ENCODE measurements around the gene MAP3K5. TPM values are rescaled to one million over a fixed set of nuclear protein-coding genes. Genes with fewer than 3 reads are reported as not detected.

MAP3K5 gene
- total and polyA plus RNA-seq, 9 of the 15 experiments (the other 6 are each of a cell fraction or from before 2014, with no cell fraction given) = 2.2 to 13.0 (median 9.9) TPM

GRCh38 chr6:136823128-136823660 is 30.9 kb upstream of the MAP3K5 start (continued):
- TF ChIP-seq CUX1 (CRISPR knock-in tag; IDR thresholded peaks at IDR 0.05) (0 out of 2 replicates have a peak, but pooled peaks have one; percentile 21), NFE2L1 (tag; IDR thresholded peaks at IDR 0.05; ENCODE audit: borderline replicate concordance, low read depth) (no peak), KDM1A (IDR thresholded peaks at IDR 0.05) (0 out of 4 replicates have a peak, but pooled peaks of 1 of the 2 experiments have one; percentile 2), TEAD1 (CRISPR knock-in tag; IDR thresholded peaks at IDR 0.05) (0 out of 4 replicates have a peak, but pooled peaks of 1 of the 2 experiments have one; percentile 13), CREB3 (tag; conservative IDR thresholded peaks at IDR 0.05; ENCODE audit: low read depth) (0 out of 2 replicates have a peak, but pooled peaks have one; percentile 29), L3MBTL2 (IDR thresholded peaks at IDR 0.05) (peak; percentile 6; the same call in 1 of the 2 replicates), HDAC3 (IDR thresholded peaks at IDR 0.05; ENCODE audit: borderline replicate concordance, partially characterized antibody) (no peak), MBD1 (CRISPR knock-in tag; IDR thresholded peaks at IDR 0.05) (peak; percentile 91; the same call in 1 of the 2 replicates), FOXP1 (CRISPR knock-in tag; IDR thresholded peaks at IDR 0.05) (peak; percentile 56; the same call in 1 of the 2 replicates), ATF4 (CRISPR knock-in tag; IDR thresholded peaks at IDR 0.05) (no peak), NR3C1 (CRISPR knock-in tag; IDR thresholded peaks at IDR 0.05) (0 out of 2 replicates have a peak, but pooled peaks have one; percentile 49), ZNF197 (CRISPR knock-in tag; IDR thresholded peaks at IDR 0.05; ENCODE audit: low read depth) (0 out of 2 replicates have a peak, but pooled peaks have one; percentile 6), ATF1 (CRISPR knock-in tag; IDR thresholded peaks at IDR 0.05) (no peak), ATF1 (tag; IDR thresholded peaks at IDR 0.05) (no peak), CTCF (IDR thresholded peaks at IDR 0.05 in 2 of 3, conservative IDR thresholded peaks at IDR 0.05 in 1 of 3; ENCODE audit: insufficient read depth in 2 of 3, low read depth in 1 of 3, low read length in 3 of 3) (0 out of 6 replicates have a peak, but pooled peaks of 1 of the 3 experiments have one; percentile 1), MECOM (CRISPR knock-in tag; IDR thresholded peaks at IDR 0.05) (no peak)
